Pancreas (tissue), 10 donors: ENCODE data around the gene NDC1. TPM values are rescaled to one million over a fixed set of nuclear protein-coding genes. Genes with fewer than 3 reads are reported as not detected.
"Not testable (repeated sequence)": the region's sequence is repeated elsewhere in the genome, so short reads cannot be mapped to it uniquely, and the experiment has no call there.

Source experiments
- ATAC-seq, 4 donors: fragments of 200-7000 bp; cut with Tn5 transposase; one replicate each; pipeline versions ENCODE4 v1.8.0 to v1.9.1; 2020; ENCODE audit warnings: mild to moderate bottlenecking in 4 of 4, moderate library complexity in 4 of 4
- DNase-seq, 6 donors: peaks; one replicate each; pipeline ENCODE4 v3.0.0-alpha.2; 2020
- FAIRE-seq: peaks from 2 replicates; lab custom pipeline; 2012; peaks lifted over from hg19 to GRCh38; lab: Jason Lieb, UNC
- H3K27ac ChIP-seq, 4 donors: fragments of 200-600 bp; sonication (generic); 1 replicate in 3 of 4; 2 replicates in 1 of 4; pipeline versions ENCODE4 v1.5.0 to v1.8.0; 2020
- H3K27me3 ChIP-seq, 4 donors: fragments of 200-600 bp; one replicate each; pipeline ENCODE4 v1.8.0; 2021
- H3K36me3 ChIP-seq, 3 donors: fragments of 200-600 bp; sonication (generic) in 1 of 3; one replicate each; pipeline versions ENCODE4 v1.5.0 to v1.8.0; 2020 to 2021
- H3K4me1 ChIP-seq, 3 donors: fragments of 200-600 bp; one replicate each; pipeline ENCODE4 v1.8.0; 2021
- H3K4me3 ChIP-seq, 4 donors: fragments of 200-600 bp; sonication (generic) in 2 of 4; one replicate each; pipeline versions ENCODE4 v1.5.0 to v1.8.0; 2020 to 2021
- H3K9me3 ChIP-seq, 4 donors: fragments of 200-600 bp; one replicate each; pipeline ENCODE4 v1.8.0; 2021
- WGBS, 2 donors: extraction: QIAGEN DNeasy Blood & Tissue Kit; methylation state at CpG; one replicate each; pipeline ENCODE4 v1.1.7; 2013; 5-methylcytosine and 5-hydroxymethylcytosine counted together
- intact Hi-C, 3 donors: fragments of 100-400 bp; cut with DNase I; formaldehyde crosslinking; loops; one replicate each; pipeline versions ENCODE4 v1.11.1 to v1.14.2; 2022
- polyA plus RNA-seq, 2 donors: library from polyadenylated mRNA; stranded (reverse); fragments of 200-250 nt; gene quantifications; one replicate each; pipeline ENCODE4 v1.2.3, GENCODE V29; 2013
- total RNA-seq, 6 donors: library from RNA; stranded (reverse); fragmentation: NEBNext Ultra II Directional in 4 of 6; extraction: Animal tissue kit (Norgen Biotek cat#: 25700) in 4 of 6; gene quantifications; one replicate each; pipeline versions ENCODE4 v1.2.1 to v1.2.4, GENCODE V29; 2021 to 2023
- TF ChIP-seq, protein P1 (sequence below), 4 donors: fragments of 200-600 bp; sonication (generic) in 3 of 4; IDR thresholded peaks; one replicate each; pipeline versions ENCODE4 v1.5.0 to v1.8.0; 2021; ENCODE audit warnings: antibody characterized with exemption in 4 of 4
- donor health status: healthy with polysubstance abuse.
- donor health status: DM: no; HTN: no; CAD: no; lungs with moderate emphysema.
- donor health status: DM: no; HTN: no; CAD: no.
- donor health status: control.
- donor health status: control.
- donor health status: Bipolar disorder and iron deficiency.
- donor health status: DM: yes; HTN: yes; CAD: no.
- donor health status: DM: no; HTN: no; CAD: no.
- donor health status: DM: no; HTN: no; CAD: no.
- donor health status: DM: yes; HTN: yes; CAD: no.

Gene NDC1
- total and polyA plus RNA-seq, 8 donors, result 1.6 to 7.4 (median 4.7) TPM

DNA sequence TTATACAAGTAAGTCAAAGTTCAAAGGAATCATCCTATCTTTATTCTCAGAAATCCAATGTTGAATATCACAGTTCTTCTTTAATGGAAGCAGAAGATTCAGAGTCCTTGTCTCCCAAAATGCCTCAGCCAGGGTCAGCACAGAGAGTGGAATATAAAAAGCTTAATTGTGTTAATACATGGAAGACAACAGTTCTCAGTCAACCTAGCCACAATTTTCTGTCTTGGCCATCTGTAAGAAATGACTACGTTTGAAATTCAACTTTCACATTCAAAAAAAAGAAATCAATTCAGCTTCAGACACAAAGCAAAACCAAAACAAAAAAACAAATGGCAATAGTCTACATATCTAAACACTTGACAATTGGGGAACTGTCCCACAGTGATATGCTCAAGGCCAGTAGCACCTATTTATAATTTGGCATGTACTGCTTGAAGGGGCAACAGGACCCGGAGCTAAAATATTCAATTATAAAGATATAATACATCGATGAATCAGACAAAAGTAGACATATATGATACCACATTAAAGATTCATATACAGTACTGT lies 71.8 kb downstream of the NDC1 start:
- TF ChIP-seq, protein P1, sequence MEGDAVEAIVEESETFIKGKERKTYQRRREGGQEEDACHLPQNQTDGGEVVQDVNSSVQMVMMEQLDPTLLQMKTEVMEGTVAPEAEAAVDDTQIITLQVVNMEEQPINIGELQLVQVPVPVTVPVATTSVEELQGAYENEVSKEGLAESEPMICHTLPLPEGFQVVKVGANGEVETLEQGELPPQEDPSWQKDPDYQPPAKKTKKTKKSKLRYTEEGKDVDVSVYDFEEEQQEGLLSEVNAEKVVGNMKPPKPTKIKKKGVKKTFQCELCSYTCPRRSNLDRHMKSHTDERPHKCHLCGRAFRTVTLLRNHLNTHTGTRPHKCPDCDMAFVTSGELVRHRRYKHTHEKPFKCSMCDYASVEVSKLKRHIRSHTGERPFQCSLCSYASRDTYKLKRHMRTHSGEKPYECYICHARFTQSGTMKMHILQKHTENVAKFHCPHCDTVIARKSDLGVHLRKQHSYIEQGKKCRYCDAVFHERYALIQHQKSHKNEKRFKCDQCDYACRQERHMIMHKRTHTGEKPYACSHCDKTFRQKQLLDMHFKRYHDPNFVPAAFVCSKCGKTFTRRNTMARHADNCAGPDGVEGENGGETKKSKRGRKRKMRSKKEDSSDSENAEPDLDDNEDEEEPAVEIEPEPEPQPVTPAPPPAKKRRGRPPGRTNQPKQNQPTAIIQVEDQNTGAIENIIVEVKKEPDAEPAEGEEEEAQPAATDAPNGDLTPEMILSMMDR (IDR thresholded peaks at IDR 0.05), result no peak
- Histone ChIP-seq H3K9me3 (no peaks in the 10 kb centered on the region), H3K27me3 (no peaks in the 10 kb centered on the region), H3K4me3 (no peak overlapping the region), H3K4me1 (no peaks in the 10 kb centered on the region), H3K27ac (no peak overlapping the region), H3K36me3 (no peaks in the 10 kb centered on the region)
- intact Hi-C loops, result no loop called here
- WGBS, 2 donors, result 71 to 87% methylated on average over 3 of the region's 3 CpGs
- no peak for FAIRE-seq
- ATAC-seq, result no peak
- DNase-seq, result no peak

DNA sequence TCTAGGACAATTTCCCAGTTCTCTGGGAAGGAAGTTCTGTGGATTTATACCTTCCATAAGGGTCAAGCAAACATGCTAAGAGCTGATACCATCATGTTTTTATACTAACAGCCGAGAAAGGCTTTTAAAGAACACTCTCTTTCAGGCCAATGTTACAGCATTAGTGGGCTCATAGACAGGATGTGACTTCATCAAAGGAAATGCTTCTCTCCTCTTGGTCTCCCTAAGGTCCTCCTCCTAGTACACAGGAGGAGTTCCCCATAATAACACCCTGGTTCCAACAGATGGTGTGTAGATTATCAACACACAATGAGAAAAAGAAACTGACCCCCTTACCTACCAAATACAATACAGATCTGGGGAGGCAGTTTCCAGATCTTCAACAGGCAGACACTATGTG lies 72.4 kb downstream of the NDC1 start:
- Histone ChIP-seq H3K36me3 (no peaks in the 10 kb centered on the region), H3K27me3 (no peaks in the 10 kb centered on the region), H3K27ac (no peak overlapping the region), H3K4me3 (no peak overlapping the region), H3K9me3 (no peaks in the 10 kb centered on the region), H3K4me1 (no peaks in the 10 kb centered on the region)
- 90 to 91% methylated on average over 1 of the region's 1 CpG for WGBS, 2 donors
- DNase-seq (no peak), FAIRE-seq (no peak), ATAC-seq (no peak)
- intact Hi-C loops, result no loop called here
- TF ChIP-seq, protein P1 (IDR thresholded peaks at IDR 0.05), result no peak

DNA sequence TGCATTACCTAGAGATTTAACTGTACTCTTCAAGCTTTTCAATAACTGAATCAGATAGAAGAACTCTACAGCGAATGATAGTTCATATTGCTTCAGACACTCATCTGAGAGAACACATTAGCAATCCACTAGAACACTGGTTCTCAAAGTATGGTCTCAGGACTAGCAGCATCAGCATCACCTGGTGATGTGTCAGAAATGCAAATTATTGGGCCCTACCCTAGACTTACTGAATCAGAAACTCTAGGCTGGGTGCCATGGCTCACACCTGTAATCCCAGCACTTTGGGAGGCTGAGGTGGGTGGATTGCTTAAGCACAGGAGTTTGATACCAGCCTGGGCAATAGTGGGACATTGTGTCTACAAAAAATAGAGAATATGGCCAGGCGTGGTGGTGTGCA lies 74.2 kb downstream of the NDC1 start:
- FAIRE-seq, result no peak

GRCh38 chr1:53763461-53763860 lies 74.6 kb downstream of the NDC1 start:
- H3K27ac ChIP-seq, result no peak overlapping the region
- FAIRE-seq, result no peak
- intact Hi-C loops, result no loop called here
- no peak for DNase-seq
- TF ChIP-seq, protein P1 (IDR thresholded peaks at IDR 0.05), result no peak
- H3K4me1 ChIP-seq, result no peaks in the 10 kb centered on the region
- H3K36me3 ChIP-seq, result no peaks in the 10 kb centered on the region
- no peak overlapping the region for H3K4me3 ChIP-seq
- no peaks in the 10 kb centered on the region for H3K27me3 ChIP-seq
- ATAC-seq, result no peak
- H3K9me3 ChIP-seq, result no peaks in the 10 kb centered on the region
- 85 to 88% methylated on average over 4 of the region's 4 CpGs for WGBS, 2 donors

More for the DNA sequence above, 74.2 kb downstream of the NDC1 start:
- no peak for DNase-seq
- no peaks in the 10 kb centered on the region for H3K27me3 ChIP-seq
- no peak for ATAC-seq
- H3K27ac ChIP-seq, result no peak overlapping the region
- no peaks in the 10 kb centered on the region for H3K9me3 ChIP-seq
- H3K36me3 ChIP-seq, result no peaks in the 10 kb centered on the region
- intact Hi-C loops, result no loop called here
- no peaks in the 10 kb centered on the region for H3K4me1 ChIP-seq
- TF ChIP-seq, protein P1 (IDR thresholded peaks at IDR 0.05), result no peak
- WGBS, 2 donors, result 91 to 95% methylated on average over 2 of the region's 2 CpGs
- no peak overlapping the region for H3K4me3 ChIP-seq

DNA sequence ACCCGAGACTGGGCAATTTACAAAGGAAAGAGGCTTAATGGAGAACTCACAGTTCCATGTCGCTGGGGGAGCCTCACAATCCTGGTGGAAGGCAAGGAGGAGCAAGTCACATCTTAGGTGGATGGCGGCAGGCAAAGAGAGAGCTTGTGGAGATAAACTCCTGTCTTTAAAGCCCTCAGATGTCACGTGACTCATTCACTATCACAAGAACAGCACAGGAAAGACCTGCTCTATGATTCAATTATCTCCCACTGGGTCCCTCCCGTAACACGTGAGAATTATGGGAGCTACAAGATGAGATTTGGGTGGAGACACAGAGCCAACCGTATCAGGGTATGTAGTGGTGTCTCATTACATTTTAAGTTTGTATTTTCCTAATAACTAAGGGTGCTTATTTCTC lies 77.6 kb downstream of the NDC1 start:
- not testable (repeated sequence) for H3K9me3 ChIP-seq

More for the DNA sequence above, 77.6 kb downstream of the NDC1 start:
- FAIRE-seq, H3K36me3 ChIP-seq, H3K4me3 ChIP-seq, H3K27me3 ChIP-seq, H3K4me1 ChIP-seq, ATAC-seq, intact Hi-C loops, H3K27ac ChIP-seq, DNase-seq: not testable (repeated sequence)
- 82 to 85% methylated on average over 7 of the region's 7 CpGs for WGBS, 2 donors
